WTC11 (cell line): Measurements from ENCODE around the gene CAMKMT. TPM values are rescaled to one million over a fixed set of nuclear protein-coding genes. Genes with fewer than 3 reads are reported as not detected.

Experiments
- ATAC-seq: fragments of 200-7000 bp; cut with Tn5 transposase; 2 replicates; pipeline ENCODE4 v1.10.0; 2021; ENCODE audit warnings: mild to moderate bottlenecking, moderate library complexity
- CTCF ChIA-PET: fragments of 300-600 bp; sonication (Branson Sonifier 250); formaldehyde crosslinking; loops from one replicate; lab custom pipeline; 2021; ENCODE audit warnings: antibody characterized with exemption; lab: Charles Lee
- POLR2A ChIA-PET: fragments of 350-600 bp; sonication (Branson Sonifier 250); formaldehyde crosslinking; loops from one replicate; lab custom pipeline; 2021; ENCODE audit warnings: antibody characterized with exemption; lab: Charles Lee
- DNase-seq: peaks from one replicate; pipeline ENCODE4 v3.0.0; 2021; ENCODE audit warnings: low spot score
- H3K27ac Mint-ChIP-seq: 2 replicates; pipeline ENCODE4 v1.8.0; 2021; ENCODE audit warnings: mixed read lengths
- H3K27me3 Mint-ChIP-seq: 2 replicates; pipeline ENCODE4 v1.8.0; 2021; ENCODE audit warnings: low read depth, mild to moderate bottlenecking, moderate library complexity, mixed read lengths
- H3K36me3 Mint-ChIP-seq: 2 replicates; pipeline ENCODE4 v1.8.0; 2021; ENCODE audit warnings: mixed read lengths
- H3K4me1 Mint-ChIP-seq: 2 replicates; pipeline ENCODE4 v1.8.0; 2022; ENCODE audit warnings: mixed read lengths
- H3K4me3 Mint-ChIP-seq: 2 replicates; pipeline ENCODE4 v1.8.0; 2021; ENCODE audit warnings: mild to moderate bottlenecking, moderate library complexity, mixed read lengths
- H3K9me3 Mint-ChIP-seq: 2 replicates; pipeline ENCODE4 v1.8.0; 2021; ENCODE audit warnings: mixed read lengths
- ARID4B ChIP-seq: sonication (generic); formaldehyde crosslinking; IDR thresholded peaks from 2 replicates; pipeline ENCODE4 v1.8.0; 2023; ENCODE audit warnings: missing genetic modification reagents, mild to moderate bottlenecking, borderline replicate concordance
- CREM ChIP-seq: sonication (generic); formaldehyde crosslinking; IDR thresholded peaks from 2 replicates; pipeline ENCODE4 v1.8.1; 2022; ENCODE audit warnings: mild to moderate bottlenecking, missing genetic modification reagents, moderate library complexity
- ERG ChIP-seq: fragments of 250-450 bp; sonication (Bioruptor Pico); IDR thresholded peaks from 2 replicates; pipeline ENCODE4 v1.8.0; 2021; ENCODE audit warnings: mild to moderate bottlenecking
- FOXP1 ChIP-seq: sonication (generic); formaldehyde crosslinking; IDR thresholded peaks from 2 replicates; pipeline ENCODE4 v1.8.0; 2022; ENCODE audit warnings: missing genetic modification reagents, mild to moderate bottlenecking, moderate library complexity, borderline replicate concordance
- GABPB1 ChIP-seq: sonication (generic); formaldehyde crosslinking; IDR thresholded peaks from 2 replicates; pipeline ENCODE4 v1.8.1; 2023; ENCODE audit warnings: mild to moderate bottlenecking, missing genetic modification reagents
- GRHL2 ChIP-seq: fragments of 250-450 bp; sonication (Bioruptor Pico); IDR thresholded peaks from 2 replicates; pipeline ENCODE4 v1.8.0; 2022; ENCODE audit warnings: mild to moderate bottlenecking, moderate library complexity; ENCODE audit not compliant: insufficient replicate concordance, severe bottlenecking
- KAT7 ChIP-seq: sonication (generic); formaldehyde crosslinking; IDR thresholded peaks from 2 replicates; pipeline ENCODE4 v1.8.1; 2023; ENCODE audit warnings: missing genetic modification reagents, mild to moderate bottlenecking, borderline replicate concordance
- MXD4 ChIP-seq: fragments of 250-450 bp; sonication (Bioruptor Pico); IDR thresholded peaks from 2 replicates; pipeline ENCODE4 v1.8.0; 2021; ENCODE audit warnings: mild to moderate bottlenecking, moderate library complexity, borderline replicate concordance
- NR2C2 ChIP-seq: sonication (generic); formaldehyde crosslinking; IDR thresholded peaks from 2 replicates; pipeline ENCODE4 v1.8.0; 2022; ENCODE audit warnings: mild to moderate bottlenecking, missing genetic modification reagents
- NR3C1 ChIP-seq: sonication (generic); formaldehyde crosslinking; conservative IDR thresholded peaks from 2 replicates; pipeline ENCODE4 v1.8.1; 2023; ENCODE audit warnings: low read depth, mild to moderate bottlenecking, missing genetic modification reagents
- OVOL2 ChIP-seq: fragments of 250-450 bp; sonication (Bioruptor Pico); IDR thresholded peaks from 2 replicates; pipeline ENCODE4 v1.9.0; 2021; ENCODE audit warnings: mild to moderate bottlenecking, borderline replicate concordance
- SMAD3 ChIP-seq: sonication (generic); formaldehyde crosslinking; IDR thresholded peaks from 2 replicates; pipeline ENCODE4 v1.8.0; 2022; ENCODE audit warnings: missing genetic modification reagents, mild to moderate bottlenecking, borderline replicate concordance
- SMAD4 ChIP-seq: sonication (generic); formaldehyde crosslinking; IDR thresholded peaks from 2 replicates; pipeline ENCODE4 v1.8.0; 2022; ENCODE audit warnings: mild to moderate bottlenecking, missing genetic modification reagents
- SOX15 ChIP-seq: fragments of 250-450 bp; sonication (Bioruptor Pico); IDR thresholded peaks from 2 replicates; pipeline ENCODE4 v1.9.0; 2021; ENCODE audit warnings: mild to moderate bottlenecking
- TCF7 ChIP-seq: sonication (generic); formaldehyde crosslinking; IDR thresholded peaks from 2 replicates; pipeline ENCODE4 v1.8.0; 2022; ENCODE audit warnings: mild to moderate bottlenecking, low read depth, missing genetic modification reagents, moderate library complexity
- ZBTB43 ChIP-seq: sonication (generic); formaldehyde crosslinking; IDR thresholded peaks from 2 replicates; pipeline ENCODE4 v1.8.1; 2023; ENCODE audit warnings: mild to moderate bottlenecking, missing genetic modification reagents
- ZNF263 ChIP-seq: sonication (generic); formaldehyde crosslinking; IDR thresholded peaks from 2 replicates; pipeline ENCODE4 v1.8.1; 2022; ENCODE audit warnings: low read depth, mild to moderate bottlenecking, moderate library complexity, missing genetic modification reagents
- ZNF281 ChIP-seq: sonication (generic); formaldehyde crosslinking; IDR thresholded peaks from 2 replicates; pipeline ENCODE4 v1.8.0; 2023; ENCODE audit warnings: mild to moderate bottlenecking, missing genetic modification reagents
- ZNF317 ChIP-seq: sonication (generic); formaldehyde crosslinking; IDR thresholded peaks from 2 replicates; pipeline ENCODE4 v1.8.1; 2023; ENCODE audit warnings: low read depth, mild to moderate bottlenecking, moderate library complexity, missing genetic modification reagents, borderline replicate concordance
- ZNF416 ChIP-seq: fragments of 250-450 bp; sonication (Bioruptor Pico); IDR thresholded peaks from 2 replicates; pipeline ENCODE4 v1.9.0; 2021; ENCODE audit warnings: mild to moderate bottlenecking, inconsistent platforms
- ZNF671 ChIP-seq: fragments of 250-450 bp; sonication (Bioruptor Pico); IDR thresholded peaks from 2 replicates; pipeline ENCODE4 v1.8.0; 2021; ENCODE audit warnings: mild to moderate bottlenecking
- total RNA-seq: library from RNA; stranded (reverse); gene quantifications from 3 replicates; pipeline ENCODE4 v1.2.3, GENCODE V29; 2021
- TF ChIP-seq, protein P1 (sequence below): fragments of 250-450 bp; sonication (Bioruptor Pico); IDR thresholded peaks from 2 replicates; pipeline ENCODE4 v1.9.0; 2021; ENCODE audit warnings: mild to moderate bottlenecking

CAMKMT gene
- total RNA-seq, 1 experiment from 2014 or later = 20.6 TPM

GRCh38 chr2:44596537-44597320 is 235.0 kb downstream of the CAMKMT start (continued):
- TF ChIP-seq ZNF263 (CRISPR knock-in tag) (no peak), ERG (CRISPR knock-in tag) (no peak), ZNF416 (no peak), ZNF281 (CRISPR knock-in tag) (no peak), FOXP1 (CRISPR knock-in tag) (no peak), ARID4B (CRISPR knock-in tag) (no peak), GABPB1 (CRISPR knock-in tag) (no peak), SMAD3 (CRISPR knock-in tag) (no peak), MXD4 (CRISPR knock-in tag) (no peak), GRHL2 (CRISPR knock-in tag) (no peak), ZNF317 (CRISPR knock-in tag) (no peak)

DNA sequence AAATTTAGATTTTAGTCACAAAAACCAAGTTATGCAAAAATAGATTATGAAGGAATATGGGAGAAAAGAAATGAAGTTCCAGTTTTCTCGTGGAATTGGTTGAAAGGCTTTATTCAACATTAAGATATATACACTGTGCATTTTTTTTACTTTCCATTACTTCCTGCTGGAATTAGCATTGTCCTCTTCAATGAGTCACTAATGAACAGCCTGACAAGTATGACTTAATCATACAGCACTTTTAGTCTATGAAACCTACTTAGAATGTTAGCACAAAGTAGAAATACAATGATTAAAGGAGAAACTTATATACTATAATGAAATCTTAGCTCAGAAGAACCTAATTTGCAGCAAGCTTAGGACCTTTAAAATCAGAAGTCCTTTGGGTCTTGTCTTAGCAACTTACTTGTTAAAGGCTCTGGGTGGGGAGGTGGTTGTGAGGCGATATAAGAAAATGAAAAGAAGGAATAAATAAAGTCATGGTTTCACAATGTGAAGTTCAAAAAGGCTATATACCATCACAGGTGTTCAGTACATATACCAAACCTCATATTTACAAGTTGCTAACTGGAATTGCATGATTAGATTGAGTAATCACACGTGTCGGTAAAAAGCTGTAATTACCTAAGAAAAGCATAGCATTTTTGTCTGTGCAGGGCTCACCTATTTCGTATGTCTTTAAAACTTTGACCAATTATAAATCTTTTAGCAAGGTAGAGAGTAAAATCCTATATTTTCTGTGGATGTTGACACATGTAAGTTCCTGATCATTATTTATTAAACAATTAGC is 236.8 kb downstream of the CAMKMT start:
- ATAC-seq (no peak), DNase-seq (no peak)
- Mint-ChIP-seq H3K4me1 (no peaks in the 10 kb centered on the region), H3K27me3 (no peaks in the 10 kb centered on the region), H3K27ac (no peak overlapping the region), H3K4me3 (no peak overlapping the region), H3K36me3 (peaks cover 12% of the 10 kb centered on the region), H3K9me3 (peaks cover 19% of the 10 kb centered on the region)
- ChIA-PET POLR2A (no interaction called here), CTCF (interaction anchor here (0.6 kb wide), 1 partner anchor 119 kb away, joined by 3 read pairs; no protein-coding TSS in a partner anchor)
- TF ChIP-seq NR2C2 (CRISPR knock-in tag) (no peak), SMAD4 (CRISPR knock-in tag) (no peak), SOX15 (CRISPR knock-in tag) (no peak), KAT7 (no peak), ZBTB43 (CRISPR knock-in tag) (no peak), OVOL2 (CRISPR knock-in tag) (no peak), ZNF671 (CRISPR knock-in tag) (no peak), CREM (CRISPR knock-in tag) (no peak), TCF7 (CRISPR knock-in tag) (no peak), NR3C1 (CRISPR knock-in tag) (no peak), ZNF416 (no peak)
- TF ChIP-seq, protein P1, sequence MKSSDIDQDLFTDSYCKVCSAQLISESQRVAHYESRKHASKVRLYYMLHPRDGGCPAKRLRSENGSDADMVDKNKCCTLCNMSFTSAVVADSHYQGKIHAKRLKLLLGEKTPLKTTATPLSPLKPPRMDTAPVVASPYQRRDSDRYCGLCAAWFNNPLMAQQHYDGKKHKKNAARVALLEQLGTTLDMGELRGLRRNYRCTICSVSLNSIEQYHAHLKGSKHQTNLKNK (CRISPR knock-in tag) = no peak
